Spleen (tissue), 7 donors: ENCODE data around the gene NME3.

Experiments
- CTCF ChIP-seq, 11 experiments: fragments of 200-600 bp in 7 of 11; fragments of 450-650 bp in 4 of 11; sonication (generic) in 4 of 11; IDR thresholded peaks in 8 of 11; conservative IDR thresholded peaks in 3 of 11; 1 replicate in 7 of 11; 2 replicates in 4 of 11; pipeline versions ENCODE4 v1.4.0 to v1.8.0; 2016 to 2021; ENCODE audit warnings: antibody characterized with exemption in 11 of 11, inconsistent platforms in 4 of 11, mild to moderate bottlenecking in 1 of 11
- POLR2A ChIP-seq, 3 donors: fragments of 450-650 bp; IDR thresholded peaks; one replicate each; pipeline ENCODE4 v1.5.1; 2017; ENCODE audit warnings: antibody characterized with exemption in 3 of 3, mild to moderate bottlenecking in 1 of 3
- POLR2AphosphoS5 ChIP-seq, 3 donors: sonication (generic); formaldehyde crosslinking; IDR thresholded peaks; one replicate each; pipeline ENCODE4 v1.5.1; 2017; ENCODE audit warnings: antibody characterized with exemption in 3 of 3
- donor health status: DM: no; HTN: no; CAD: no; lungs with moderate emphysema.
- donor health status: DM: no; HTN: no; CAD: no.
- donor health status: DM: no; HTN: no; CAD: no.

GRCh38 chr16:1791943-1792812 lies 20.8 kb upstream of the NME3 start:
- TF ChIP-seq POLR2A (IDR thresholded peaks at IDR 0.05) (no peak), CTCF (IDR thresholded peaks at IDR 0.05 in 8 of 11, conservative IDR thresholded peaks at IDR 0.05 in 3 of 11) (no peak), POLR2AphosphoS5 (IDR thresholded peaks at IDR 0.05) (no peak)
